ENCODE results near the gene PTPRN2.

Gene PTPRN2

GRCh38 chr7:158259671-158260418 is 327.8 kb downstream of the PTPRN2 start:
- Histone ChIP-seq H3K4me3 (ENCODE audit: low read length in 2 of 2) (no peak overlapping the region), H2BK120ac (ENCODE audit: low read depth, low read length) (no peak overlapping the region), H3K23ac (ENCODE audit: low read depth, low read length, poor library complexity) (no peak overlapping the region), H3K27ac (replicated peaks; ENCODE audit: low read length) (no peak overlapping the region), H4K8ac (ENCODE audit: low read depth, low read length) (no peak overlapping the region), H3K4me2 (ENCODE audit: insufficient read depth, low read length, poor library complexity, severe bottlenecking) (no peak overlapping the region), H3K36me3 (replicated peaks in 1 of 2; ENCODE audit: control insufficient read depth in 2 of 2, insufficient read depth in 2 of 2, low read length in 2 of 2) (peaks cover 0 to 6% of the 10 kb centered on the region in 2 donors), H3K9ac (ENCODE audit: low read depth, low read length, poor library complexity) (no peak overlapping the region), H2BK15ac (ENCODE audit: low read length) (no peak overlapping the region), H3K4me1 (ENCODE audit: control insufficient read depth in 2 of 2, insufficient read depth in 1 of 2, low read depth in 1 of 2, low read length in 2 of 2) (peaks cover 0 to 18% of the 10 kb centered on the region in 2 donors), H3K18ac (ENCODE audit: low read length) (no peak overlapping the region), H2BK5ac (ENCODE audit: low read length) (no peak overlapping the region), H2AFZ (ENCODE audit: low read length) (no peak overlapping the region), H3K27me3 (ENCODE audit: control insufficient read depth in 3 of 3, insufficient read depth in 3 of 3, low read depth in 1 of 3, low read length in 3 of 3) (peaks cover 0 to 8% (median 0%) of the 10 kb centered on the region in 3 experiments), H3K79me1 (ENCODE audit: low read depth, low read length) (no peaks in the 10 kb centered on the region), H3K4ac (ENCODE audit: low read length) (no peak overlapping the region), H4K91ac (ENCODE audit: low read depth, low read length, poor library complexity) (no peak overlapping the region), H2BK12ac (ENCODE audit: low read length) (no peak overlapping the region), H3K14ac (ENCODE audit: low read length) (no peak overlapping the region), H2AK5ac (ENCODE audit: low read depth, low read length) (no peak overlapping the region), H3K9me3 (replicated peaks in 1 of 2; ENCODE audit: control insufficient read depth in 2 of 2, insufficient read depth in 1 of 2, low read depth in 1 of 2, low read length in 2 of 2) (peaks cover 0 to 27% of the 10 kb centered on the region in 2 donors)
- no CpG with 5 or more reads among the region's 12 CpGs for WGBS, 2 donors (ENCODE audit: extremely low coverage in 2 of 2, insufficient read length in 2 of 2, insufficient replicate concordance in 1 of 2)
- DNase-seq (ENCODE audit: low spot score) = no peak

GRCh38 chr7:158259141-158259540 is 328.5 kb downstream of the PTPRN2 start:
- WGBS, 2 donors (ENCODE audit: extremely low coverage in 2 of 2, insufficient read length in 2 of 2, insufficient replicate concordance in 1 of 2) = no CpG with 5 or more reads among the region's 10 CpGs
- Histone ChIP-seq H3K14ac (ENCODE audit: low read length) (no peak overlapping the region), H2BK12ac (ENCODE audit: low read length) (no peak overlapping the region), H3K4me1 (ENCODE audit: control insufficient read depth in 2 of 2, insufficient read depth in 1 of 2, low read depth in 1 of 2, low read length in 2 of 2) (peaks cover 0 to 18% of the 10 kb centered on the region in 2 donors), H2AFZ (ENCODE audit: low read length) (no peak overlapping the region), H3K79me1 (ENCODE audit: low read depth, low read length) (no peaks in the 10 kb centered on the region), H2BK15ac (ENCODE audit: low read length) (no peak overlapping the region), H4K91ac (ENCODE audit: low read depth, low read length, poor library complexity) (no peak overlapping the region), H3K27ac (replicated peaks; ENCODE audit: low read length) (no peak overlapping the region), H3K27me3 (ENCODE audit: control insufficient read depth in 3 of 3, insufficient read depth in 3 of 3, low read depth in 1 of 3, low read length in 3 of 3) (peaks cover 0 to 8% (median 0%) of the 10 kb centered on the region in 3 experiments), H3K4ac (ENCODE audit: low read length) (no peak overlapping the region), H2BK5ac (ENCODE audit: low read length) (no peak overlapping the region), H2AK5ac (ENCODE audit: low read depth, low read length) (no peak overlapping the region), H4K8ac (ENCODE audit: low read depth, low read length) (no peak overlapping the region), H3K36me3 (replicated peaks in 1 of 2; ENCODE audit: control insufficient read depth in 2 of 2, insufficient read depth in 2 of 2, low read length in 2 of 2) (peaks cover 0 to 6% of the 10 kb centered on the region in 2 donors), H3K9ac (ENCODE audit: low read depth, low read length, poor library complexity) (no peak overlapping the region), H3K23ac (ENCODE audit: low read depth, low read length, poor library complexity) (no peak overlapping the region), H3K18ac (ENCODE audit: low read length) (no peak overlapping the region), H3K4me2 (ENCODE audit: insufficient read depth, low read length, poor library complexity, severe bottlenecking) (no peak overlapping the region), H3K4me3 (ENCODE audit: low read length in 2 of 2) (no peak overlapping the region), H2BK120ac (ENCODE audit: low read depth, low read length) (no peak overlapping the region), H3K9me3 (replicated peaks in 1 of 2; ENCODE audit: control insufficient read depth in 2 of 2, insufficient read depth in 1 of 2, low read depth in 1 of 2, low read length in 2 of 2) (peaks cover 0 to 25% of the 10 kb centered on the region in 2 donors)
- no peak for DNase-seq (ENCODE audit: low spot score)

GRCh38 chr7:158258411-158259130 is 329.1 kb downstream of the PTPRN2 start:
- peak overlapping the region; percentile 79 for H3K18ac ChIP-seq (ENCODE audit: low read length)

More at GRCh38 chr7:158258411-158259130, 329.1 kb downstream of the PTPRN2 start:
- no peak for DNase-seq (ENCODE audit: low spot score)
- Histone ChIP-seq H3K9me3 (replicated peaks in 1 of 2; ENCODE audit: control insufficient read depth in 2 of 2, insufficient read depth in 1 of 2, low read depth in 1 of 2, low read length in 2 of 2) (peaks cover 0 to 25% of the 10 kb centered on the region in 2 donors), H2AK5ac (ENCODE audit: low read depth, low read length) (peak overlapping the region; percentile 60), H2BK15ac (ENCODE audit: low read length) (no peak overlapping the region), H3K4me3 (ENCODE audit: low read length in 2 of 2) (no peak overlapping the region), H3K36me3 (replicated peaks in 1 of 2; ENCODE audit: control insufficient read depth in 2 of 2, insufficient read depth in 2 of 2, low read length in 2 of 2) (peaks cover 0 to 6% of the 10 kb centered on the region in 2 donors), H2BK5ac (ENCODE audit: low read length) (no peak overlapping the region), H2AFZ (ENCODE audit: low read length) (no peak overlapping the region), H3K4me2 (ENCODE audit: insufficient read depth, low read length, poor library complexity, severe bottlenecking) (no peak overlapping the region), H3K9ac (ENCODE audit: low read depth, low read length, poor library complexity) (no peak overlapping the region), H2BK12ac (ENCODE audit: low read length) (no peak overlapping the region), H4K8ac (ENCODE audit: low read depth, low read length) (no peak overlapping the region), H3K27me3 (ENCODE audit: control insufficient read depth in 3 of 3, insufficient read depth in 3 of 3, low read depth in 1 of 3, low read length in 3 of 3) (peaks cover 0 to 8% (median 0%) of the 10 kb centered on the region in 3 experiments), H2BK120ac (ENCODE audit: low read depth, low read length) (no peak overlapping the region), H3K79me1 (ENCODE audit: low read depth, low read length) (no peaks in the 10 kb centered on the region), H4K91ac (ENCODE audit: low read depth, low read length, poor library complexity) (no peak overlapping the region), H3K14ac (ENCODE audit: low read length) (no peak overlapping the region), H3K4ac (ENCODE audit: low read length) (no peak overlapping the region), H3K23ac (ENCODE audit: low read depth, low read length, poor library complexity) (no peak overlapping the region), H3K4me1 (ENCODE audit: control insufficient read depth in 2 of 2, insufficient read depth in 1 of 2, low read depth in 1 of 2, low read length in 2 of 2) (peaks cover 0 to 18% of the 10 kb centered on the region in 2 donors), H3K27ac (replicated peaks; ENCODE audit: low read length) (no peak overlapping the region)
- WGBS, 2 donors (ENCODE audit: extremely low coverage in 2 of 2, insufficient read length in 2 of 2, insufficient replicate concordance in 1 of 2) = no CpG with 5 or more reads among the region's 22 CpGs
